H9 (cell line): Measurements from ENCODE around the gene DLG1. TPM values are rescaled to one million over a fixed set of nuclear protein-coding genes. Genes with fewer than 3 reads are reported as not detected.

Experiments used
- DNase-seq: peaks from one replicate; pipeline ENCODE4 v3.0.0-alpha.2; 2017
- H2AFZ ChIP-seq: one replicate; pipeline ENCODE4 v1.6.1; 2013; ENCODE audit warnings: mild to moderate bottlenecking, low read length, control low read depth, moderate library complexity
- H2AK5ac ChIP-seq: 2 replicates; pipeline ENCODE4 v1.6.1; 2013; ENCODE audit warnings: low read length, control low read depth, mixed read lengths; ENCODE audit not compliant: insufficient read length
- H2BK120ac ChIP-seq: one replicate; pipeline ENCODE4 v1.6.1; 2013; ENCODE audit warnings: low read depth, mild to moderate bottlenecking, low read length, control low read depth, inconsistent platforms; ENCODE audit not compliant: poor library complexity, severe bottlenecking
- H2BK12ac ChIP-seq: 2 replicates; pipeline ENCODE4 v1.6.1; 2013; ENCODE audit warnings: low read length, control low read depth, mixed read lengths, low read depth; ENCODE audit not compliant: insufficient read length
- H2BK15ac ChIP-seq: 2 replicates; pipeline ENCODE4 v1.6.1; 2013; ENCODE audit warnings: low read depth, low read length, control low read depth
- H2BK20ac ChIP-seq: one replicate; pipeline ENCODE4 v1.6.1; 2013; ENCODE audit warnings: low read depth, mild to moderate bottlenecking, low read length, control low read depth, inconsistent platforms; ENCODE audit not compliant: poor library complexity, severe bottlenecking
- H2BK5ac ChIP-seq: 2 replicates; pipeline ENCODE4 v1.6.1; 2013; ENCODE audit warnings: low read length, control low read depth, mixed read lengths; ENCODE audit not compliant: insufficient read length
- H3K14ac ChIP-seq: 2 replicates; pipeline ENCODE4 v1.6.1; 2013; ENCODE audit warnings: low read length, control low read depth; ENCODE audit not compliant: insufficient read depth
- H3K18ac ChIP-seq: 2 replicates; pipeline ENCODE4 v1.6.1; 2013; ENCODE audit warnings: low read depth, mild to moderate bottlenecking, mixed read lengths, low read length, control low read depth; ENCODE audit not compliant: insufficient read length
- H3K23ac ChIP-seq: 2 replicates; pipeline ENCODE4 v1.6.1; 2013; ENCODE audit warnings: low read length, control low read depth, mixed read lengths, low read depth; ENCODE audit not compliant: insufficient read length
- H3K23me2 ChIP-seq: 2 replicates; pipeline ENCODE4 v1.6.1; 2013; ENCODE audit warnings: low read depth, mild to moderate bottlenecking, mixed read lengths, low read length, control low read depth; ENCODE audit not compliant: insufficient read length, poor library complexity, severe bottlenecking
- H3K27ac ChIP-seq: 2 replicates; pipeline ENCODE4 v1.5.1; 2013; ENCODE audit warnings: low read length, control low read depth, mixed read lengths, low read depth; ENCODE audit not compliant: insufficient read length
- H3K27me3 ChIP-seq: 2 replicates; pipeline ENCODE4 v1.6.1; 2013; ENCODE audit warnings: low read length, control low read depth, inconsistent platforms; ENCODE audit not compliant: insufficient read depth
- H3K4ac ChIP-seq: 2 replicates; pipeline ENCODE4 v1.6.1; 2013; ENCODE audit warnings: low read depth, mild to moderate bottlenecking, control low read depth, inconsistent platforms, low read length, moderate library complexity
- H3K4me1 ChIP-seq: 2 replicates; pipeline ENCODE4 v1.6.1; 2013; ENCODE audit warnings: low read length, control low read depth, inconsistent platforms; ENCODE audit not compliant: insufficient read depth
- H3K4me2 ChIP-seq: 2 replicates; pipeline ENCODE4 v1.6.1; 2013; ENCODE audit warnings: low read length, control low read depth, mixed read lengths; ENCODE audit not compliant: insufficient read length, insufficient read depth
- H3K56ac ChIP-seq: 2 replicates; pipeline ENCODE4 v1.6.1; 2013; ENCODE audit warnings: low read depth, mild to moderate bottlenecking, mixed read lengths, low read length, control low read depth; ENCODE audit not compliant: insufficient read length
- H3K79me1 ChIP-seq: 2 replicates; pipeline ENCODE4 v1.6.1; 2013; ENCODE audit warnings: low read depth, mild to moderate bottlenecking, moderate library complexity, low read length, control low read depth, inconsistent platforms; ENCODE audit not compliant: insufficient read depth, poor library complexity, severe bottlenecking
- H3K79me2 ChIP-seq: 2 replicates; pipeline ENCODE4 v1.6.1; 2013; ENCODE audit warnings: low read length, control low read depth, inconsistent platforms; ENCODE audit not compliant: insufficient read depth
- H3K9ac ChIP-seq: 2 replicates; pipeline ENCODE4 v1.6.1; 2013; ENCODE audit warnings: low read length, control low read depth, mixed read lengths; ENCODE audit not compliant: insufficient read length; ENCODE audit errors: extremely low read depth
- H3K9me3 ChIP-seq: one replicate; pipeline ENCODE4 v1.6.1; 2013; ENCODE audit warnings: low read depth, low read length, inconsistent platforms; ENCODE audit not compliant: control insufficient read depth
- H3T11ph ChIP-seq: one replicate; pipeline ENCODE4 v1.6.1; 2013; ENCODE audit warnings: mild to moderate bottlenecking, low read length, control low read depth, inconsistent platforms
- H4K20me1 ChIP-seq: one replicate; pipeline ENCODE4 v1.6.1; 2013; ENCODE audit not compliant: control insufficient read depth, insufficient read length, insufficient read depth
- H4K5ac ChIP-seq: 2 replicates; pipeline ENCODE4 v1.6.1; 2013; ENCODE audit warnings: low read depth, mild to moderate bottlenecking, mixed read lengths, low read length, control low read depth; ENCODE audit not compliant: insufficient read length
- H4K8ac ChIP-seq: replicated peaks from 2 replicates; pipeline ENCODE4 v1.6.1; 2013; ENCODE audit warnings: low read length, control low read depth, mixed read lengths, low read depth; ENCODE audit not compliant: insufficient read length
- H4K91ac ChIP-seq: 2 replicates; pipeline ENCODE4 v1.6.1; 2013; ENCODE audit warnings: low read depth, mild to moderate bottlenecking, moderate library complexity, mixed read lengths, low read length, control low read depth; ENCODE audit not compliant: insufficient read length
- H3K27ac Mint-ChIP-seq, 3 experiments: 2 replicates in 2 of 3; 3 replicates in 1 of 3; pipeline ENCODE4 v1.8.0; 2020 to 2021; ENCODE audit warnings: mixed read lengths in 3 of 3, mild to moderate bottlenecking in 1 of 3, moderate library complexity in 1 of 3
- H3K27me3 Mint-ChIP-seq: 2 replicates; pipeline ENCODE4 v1.8.0; 2021; ENCODE audit warnings: low read depth, mild to moderate bottlenecking, moderate library complexity, mixed read lengths
- H3K36me3 Mint-ChIP-seq, 3 experiments: 2 replicates in 2 of 3; 3 replicates in 1 of 3; pipeline ENCODE4 v1.8.0; 2020 to 2021; ENCODE audit warnings: low read depth in 3 of 3, mixed read lengths in 3 of 3; ENCODE audit not compliant: insufficient read depth in 1 of 3
- H3K4me1 Mint-ChIP-seq, 2 experiments: 2 replicates each; pipeline ENCODE4 v1.8.0; 2020; ENCODE audit warnings: mixed read lengths in 2 of 2
- H3K4me3 Mint-ChIP-seq, 2 experiments: 2 replicates in 1 of 2; 3 replicates in 1 of 2; pipeline ENCODE4 v1.8.0; 2020 to 2021; ENCODE audit warnings: mild to moderate bottlenecking in 2 of 2, mixed read lengths in 2 of 2, moderate library complexity in 1 of 2
- H3K9me3 Mint-ChIP-seq, 2 experiments: 2 replicates in 1 of 2; 3 replicates in 1 of 2; pipeline ENCODE4 v1.8.0; 2020; ENCODE audit warnings: mild to moderate bottlenecking in 2 of 2, mixed read lengths in 2 of 2, moderate library complexity in 1 of 2
- WGBS: extraction: QIAGEN DNeasy Blood & Tissue Kit; methylation state at CpG from one replicate; pipeline ENCODE4 v1.1.7; 2013; ENCODE audit warnings: missing lambda C conversion rate, low lambda C conversion rate, mixed read lengths; ENCODE audit not compliant: insufficient read length; ENCODE audit errors: extremely low coverage; 5-methylcytosine and 5-hydroxymethylcytosine counted together
- total RNA-seq: library from RNA; stranded (reverse); gene quantifications from 2 replicates; pipeline ENCODE4 v1.2.1, GENCODE V29; 2021
- TF ChIP-seq, protein P1 (sequence below): fragments of 200-600 bp; sonication (generic); conservative IDR thresholded peaks from 3 replicates; pipeline ENCODE4 v1.8.0; 2021; ENCODE audit warnings: antibody characterized with exemption, mild to moderate bottlenecking

The DLG1 gene
- total RNA-seq, 1 experiment from 2014 or later = 84.1 TPM

DNA sequence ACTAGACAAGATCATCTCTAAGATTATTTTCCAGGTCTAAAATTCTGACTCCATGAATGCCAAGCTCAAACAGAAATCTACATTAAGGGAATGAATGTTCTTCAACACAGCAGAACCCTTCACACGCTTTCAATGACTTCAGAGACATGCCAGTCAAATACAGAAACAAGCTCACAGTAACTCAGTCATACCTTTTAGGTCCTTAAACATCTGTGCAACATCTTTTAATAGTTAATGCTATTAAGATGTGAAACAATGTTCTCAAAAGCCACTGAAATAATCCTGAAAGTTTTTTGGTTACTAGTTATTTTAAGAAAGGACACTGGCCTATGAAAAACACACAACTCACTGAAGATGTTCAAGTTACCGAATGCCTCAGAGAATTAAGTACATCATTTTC, 2.5 kb downstream of the DLG1 start:
- H2AFZ ChIP-seq = no peak overlapping the region
- Mint-ChIP-seq H3K4me1 (peaks cover 18 to 21% of the 10 kb centered on the region in 2 experiments), H3K9me3 (no peaks in the 10 kb centered on the region), H3K27me3 (peaks cover 2% of the 10 kb centered on the region), H3K4me3 (peak overlapping the region; percentile 18 to 90; a peak in 2 of 5 replicates), H3K36me3 (peaks cover 5 to 50% (median 29%) of the 10 kb centered on the region in 3 experiments; a peak in 6 of 7 replicates), H3K27ac (no peak overlapping the region)
- H3K27ac ChIP-seq = no peak overlapping the region
- no peak overlapping the region for H4K5ac ChIP-seq
- H4K8ac ChIP-seq = no peak overlapping the region
- peaks cover 12% of the 10 kb centered on the region for H3K23me2 ChIP-seq
- no peaks in the 10 kb centered on the region for H3K4me1 ChIP-seq
- no peak overlapping the region for H3T11ph ChIP-seq
- H2BK15ac ChIP-seq = no peak overlapping the region
- H3K23ac ChIP-seq = no peak overlapping the region
- no peaks in the 10 kb centered on the region for H3K27me3 ChIP-seq
- DNase-seq = no peak
- H3K79me1 ChIP-seq = peaks cover 5% of the 10 kb centered on the region
- H3K9me3 ChIP-seq = no peaks in the 10 kb centered on the region
- no peak overlapping the region for H4K91ac ChIP-seq
- no peak overlapping the region for H3K14ac ChIP-seq
- TF ChIP-seq, protein P1, sequence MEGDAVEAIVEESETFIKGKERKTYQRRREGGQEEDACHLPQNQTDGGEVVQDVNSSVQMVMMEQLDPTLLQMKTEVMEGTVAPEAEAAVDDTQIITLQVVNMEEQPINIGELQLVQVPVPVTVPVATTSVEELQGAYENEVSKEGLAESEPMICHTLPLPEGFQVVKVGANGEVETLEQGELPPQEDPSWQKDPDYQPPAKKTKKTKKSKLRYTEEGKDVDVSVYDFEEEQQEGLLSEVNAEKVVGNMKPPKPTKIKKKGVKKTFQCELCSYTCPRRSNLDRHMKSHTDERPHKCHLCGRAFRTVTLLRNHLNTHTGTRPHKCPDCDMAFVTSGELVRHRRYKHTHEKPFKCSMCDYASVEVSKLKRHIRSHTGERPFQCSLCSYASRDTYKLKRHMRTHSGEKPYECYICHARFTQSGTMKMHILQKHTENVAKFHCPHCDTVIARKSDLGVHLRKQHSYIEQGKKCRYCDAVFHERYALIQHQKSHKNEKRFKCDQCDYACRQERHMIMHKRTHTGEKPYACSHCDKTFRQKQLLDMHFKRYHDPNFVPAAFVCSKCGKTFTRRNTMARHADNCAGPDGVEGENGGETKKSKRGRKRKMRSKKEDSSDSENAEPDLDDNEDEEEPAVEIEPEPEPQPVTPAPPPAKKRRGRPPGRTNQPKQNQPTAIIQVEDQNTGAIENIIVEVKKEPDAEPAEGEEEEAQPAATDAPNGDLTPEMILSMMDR = no peak
- WGBS = no CpG with 5 or more reads among the region's 2 CpGs
- H3K79me2 ChIP-seq = peaks cover 3% of the 10 kb centered on the region; the same call in 1 of the 2 replicates
- H3K18ac ChIP-seq = no peak overlapping the region
- no peak overlapping the region for H3K56ac ChIP-seq
- H3K4me2 ChIP-seq = no peak overlapping the region
- no peak overlapping the region for H3K9ac ChIP-seq
- H4K20me1 ChIP-seq = no peaks in the 10 kb centered on the region
- no peak overlapping the region for H2BK5ac ChIP-seq
- no peak overlapping the region for H2BK120ac ChIP-seq
- no peak overlapping the region for H3K4ac ChIP-seq
- H2BK20ac ChIP-seq = no peak overlapping the region
- H2AK5ac ChIP-seq = no peak overlapping the region
- no peak overlapping the region for H2BK12ac ChIP-seq
